HG02970 (cell line): ENCODE results near the gene MXRA8.
"Not testable (repeated sequence)": the region's sequence is repeated elsewhere in the genome, so short reads cannot be mapped to it uniquely, and the experiment has no call there.

Source experiments
- ATAC-seq: cut with Tn5 transposase; IDR thresholded peaks from one replicate; pipeline ENCODE4 v1.9.1; 2021; ENCODE audit warnings: mild to moderate bottlenecking, moderate library complexity, moderate number of reproducible peaks; ENCODE audit not compliant: unreplicated experiment, low FRiP score

Gene MXRA8

GRCh38 chr1:1370771-1371300, 12.5 kb upstream of the MXRA8 start:
- ATAC-seq, result no peak

DNA sequence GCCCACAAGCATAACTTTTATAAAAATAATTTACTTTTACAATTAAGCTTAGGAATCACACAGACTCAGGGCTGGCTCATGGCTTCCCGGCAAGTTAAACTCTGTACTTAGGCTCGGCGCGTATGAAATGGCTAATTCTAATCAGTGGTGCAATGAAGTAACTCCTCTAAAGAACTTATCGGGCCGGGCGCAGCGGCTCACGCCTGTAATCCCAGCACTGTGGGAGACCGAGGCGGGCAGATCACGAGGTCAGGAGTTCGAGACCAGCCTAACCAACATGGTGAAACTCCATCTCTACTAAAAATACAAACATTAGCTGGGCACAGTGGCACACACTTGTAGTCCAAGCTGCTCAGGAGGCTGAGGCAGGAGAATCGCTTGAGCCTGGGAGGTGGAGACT, 11.7 kb upstream of the MXRA8 start:
- not testable (repeated sequence) for ATAC-seq

GRCh38 chr1:1367315-1367714, 9.0 kb upstream of the MXRA8 start:
- no peak for ATAC-seq

DNA sequence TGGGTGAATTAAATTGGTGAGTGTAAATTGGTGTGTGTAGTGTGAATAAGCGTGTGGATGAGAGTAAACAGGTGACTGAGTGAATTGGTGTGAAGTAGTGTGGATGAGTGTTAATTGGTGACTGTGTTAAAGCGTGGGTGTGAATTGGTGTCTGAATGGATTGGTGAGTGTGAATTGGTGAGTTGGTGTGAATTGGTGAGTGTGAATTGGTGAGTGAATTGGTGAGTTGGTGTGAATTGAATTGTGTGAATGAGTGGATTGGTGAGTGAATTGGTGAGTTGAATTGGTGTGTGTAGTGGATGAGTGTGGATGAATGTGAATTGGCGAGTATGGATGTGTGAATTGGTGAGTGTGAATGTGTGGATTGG, 8.3 kb upstream of the MXRA8 start:
- ATAC-seq, result no peak

DNA sequence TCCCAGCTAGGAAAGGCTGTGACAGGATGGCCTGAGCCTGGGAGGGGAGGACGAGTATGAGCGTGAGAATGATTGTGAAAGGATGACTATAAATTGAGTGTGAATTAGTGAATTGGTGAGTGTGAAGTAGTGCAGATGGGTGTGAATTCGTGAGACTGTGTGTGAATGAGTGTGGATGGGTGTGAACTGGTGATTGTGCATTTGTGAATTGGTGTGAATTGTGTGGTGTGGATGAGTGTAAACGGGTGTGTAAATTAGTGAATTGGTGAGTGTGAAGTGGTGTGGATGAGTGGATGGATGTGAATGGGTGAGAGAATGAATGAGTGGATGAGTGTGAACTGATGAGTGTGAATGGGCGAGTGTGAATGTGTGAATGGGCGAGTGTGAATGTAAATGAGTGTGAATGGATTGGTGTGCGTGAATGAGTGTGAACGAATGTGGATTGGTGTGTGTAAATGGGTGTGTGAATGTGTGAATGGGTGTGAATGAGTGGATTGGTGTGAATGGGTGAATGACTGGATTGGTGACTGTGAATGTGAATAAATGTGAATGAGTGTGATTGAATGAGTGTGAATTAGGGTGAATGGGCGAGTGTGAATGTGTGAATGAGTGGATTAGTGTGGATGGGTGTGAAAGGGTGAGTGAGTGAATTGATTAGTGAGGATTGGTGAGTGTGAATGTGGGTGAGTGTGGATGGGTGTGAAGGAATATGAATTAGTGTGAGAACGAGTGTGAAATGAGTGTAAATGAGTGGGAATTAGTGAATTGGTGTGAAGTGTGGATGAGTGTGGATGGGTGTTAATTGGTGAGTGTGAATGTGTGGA, 7.7 kb upstream of the MXRA8 start:
- no peak for ATAC-seq

GRCh38 chr1:1364266-1364665, 5.9 kb upstream of the MXRA8 start:
- no peak for ATAC-seq

DNA sequence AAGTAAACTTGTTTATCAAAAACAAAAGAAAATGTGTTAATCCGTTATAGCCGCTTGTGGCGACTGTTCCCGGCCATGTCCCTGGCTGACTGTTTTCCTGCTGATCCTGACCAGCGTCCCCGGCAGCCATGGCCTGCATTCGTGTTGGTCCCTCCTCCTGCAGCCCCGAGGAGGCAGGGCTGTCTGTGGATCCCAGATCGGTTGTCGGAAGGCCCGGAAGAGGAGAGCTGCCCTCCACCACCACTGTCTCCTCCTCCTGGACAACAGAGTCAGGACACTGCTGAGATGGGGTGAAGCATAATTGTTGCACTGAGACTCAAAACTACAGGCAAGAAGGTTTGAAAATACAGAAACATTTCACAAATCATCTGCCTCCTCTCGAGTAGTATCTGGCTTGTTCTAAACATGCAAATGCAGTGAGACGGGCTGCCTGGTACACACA, 3.6 kb upstream of the MXRA8 start:
- ATAC-seq, result no peak

DNA sequence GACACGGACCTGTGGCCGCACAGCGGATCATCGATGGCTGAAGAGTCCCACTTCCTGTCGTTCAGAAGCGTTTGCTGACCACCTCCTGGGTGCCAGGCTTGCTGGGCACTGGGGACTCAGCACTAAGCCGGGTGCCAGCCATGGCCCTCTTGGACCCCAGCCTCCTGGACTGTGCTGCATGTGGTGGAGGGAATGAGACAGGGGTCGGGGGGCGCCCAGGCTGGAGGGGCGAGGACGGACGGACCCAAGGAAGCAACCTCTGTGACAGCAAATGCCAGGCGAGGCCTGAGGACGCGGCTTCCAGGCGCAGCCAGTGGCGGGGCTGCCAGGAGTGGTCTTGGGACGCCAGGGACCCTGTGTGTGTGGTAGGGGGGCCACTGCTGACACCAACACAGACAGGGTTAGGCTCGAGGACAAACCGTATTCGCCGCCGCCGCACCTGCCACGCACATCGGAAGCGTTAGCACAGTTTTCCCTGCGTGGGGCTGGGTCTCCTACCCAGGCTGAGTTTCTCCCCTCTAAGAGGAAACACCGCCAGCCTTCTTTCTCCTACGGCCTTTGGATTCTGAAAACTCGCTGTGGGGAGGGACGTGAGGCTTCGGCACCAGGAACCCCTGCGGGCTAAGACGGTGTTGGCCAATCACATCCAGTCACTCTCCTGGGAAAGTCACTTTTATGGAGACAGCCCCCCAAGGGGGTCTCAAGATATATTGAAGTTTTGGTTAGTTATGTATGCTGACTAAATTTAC, 3.1 kb upstream of the MXRA8 start:
- ATAC-seq, result no peak

DNA sequence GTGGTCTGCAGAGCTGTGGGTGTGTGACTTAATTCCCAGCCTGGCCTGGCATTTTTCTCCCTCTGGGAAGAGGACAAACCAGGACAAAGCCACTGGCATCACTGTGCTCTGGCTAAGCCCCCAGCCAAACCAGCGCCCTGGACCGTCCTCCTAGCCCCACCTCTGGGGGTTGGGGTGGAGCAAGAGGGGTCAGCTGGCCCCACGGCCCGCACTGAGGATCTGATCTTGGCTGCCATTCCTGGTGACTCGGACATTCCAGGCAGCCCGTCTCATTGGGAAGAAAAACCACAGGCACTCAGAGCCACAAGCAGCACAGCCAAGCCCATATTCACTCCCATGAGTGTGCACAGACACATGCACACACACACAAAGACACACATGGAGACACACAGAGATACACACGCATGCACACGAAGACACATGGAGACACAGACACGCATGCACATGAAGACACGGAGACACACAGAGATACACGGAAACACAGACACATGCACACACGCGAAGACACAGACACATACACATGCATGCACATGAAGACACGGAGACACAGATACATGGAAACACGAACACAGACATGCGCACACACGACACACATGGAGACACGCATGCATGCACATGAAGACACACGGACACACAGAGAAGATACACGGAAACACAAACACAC, 2.3 kb upstream of the MXRA8 start:
- no peak for ATAC-seq

GRCh38 chr1:1359664-1360468, 1.5 kb upstream of the MXRA8 start:
- ATAC-seq, result no peak

- no peak for ATAC-seq
These were observed 931 bp upstream of the MXRA8 start for GRCh38 chr1:1359308-1359663.

- no peak for ATAC-seq
These were observed 403 bp downstream of the MXRA8 start for GRCh38 chr1:1357871-1358432.

GRCh38 chr1:1356796-1357401, 1.5 kb downstream of the MXRA8 start:
- no peak for ATAC-seq

- ATAC-seq, result no peak
These were observed 2.1 kb downstream of the MXRA8 start for GRCh38 chr1:1356166-1356795.

DNA sequence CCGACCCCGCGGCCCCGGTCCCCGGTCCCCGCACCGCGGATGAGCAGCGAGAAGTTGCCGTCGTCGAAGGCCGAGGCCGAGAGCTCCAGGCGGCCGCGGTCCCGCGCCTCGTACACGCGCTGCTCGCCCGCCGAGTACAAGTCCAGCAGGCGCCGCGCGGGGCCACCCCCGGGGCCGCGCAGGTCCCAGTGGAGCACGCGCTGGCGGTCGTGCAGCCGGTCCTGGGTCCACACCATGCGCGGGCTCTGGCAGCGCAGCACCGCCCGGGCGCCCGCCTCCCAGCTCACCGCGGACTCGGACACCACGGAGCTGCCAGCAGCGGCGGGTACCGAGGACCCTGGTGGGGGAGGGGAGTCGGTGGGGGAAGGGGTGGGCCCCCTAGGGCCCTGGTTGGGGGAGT, 2.9 kb downstream of the MXRA8 start:
- no peak for ATAC-seq

DNA sequence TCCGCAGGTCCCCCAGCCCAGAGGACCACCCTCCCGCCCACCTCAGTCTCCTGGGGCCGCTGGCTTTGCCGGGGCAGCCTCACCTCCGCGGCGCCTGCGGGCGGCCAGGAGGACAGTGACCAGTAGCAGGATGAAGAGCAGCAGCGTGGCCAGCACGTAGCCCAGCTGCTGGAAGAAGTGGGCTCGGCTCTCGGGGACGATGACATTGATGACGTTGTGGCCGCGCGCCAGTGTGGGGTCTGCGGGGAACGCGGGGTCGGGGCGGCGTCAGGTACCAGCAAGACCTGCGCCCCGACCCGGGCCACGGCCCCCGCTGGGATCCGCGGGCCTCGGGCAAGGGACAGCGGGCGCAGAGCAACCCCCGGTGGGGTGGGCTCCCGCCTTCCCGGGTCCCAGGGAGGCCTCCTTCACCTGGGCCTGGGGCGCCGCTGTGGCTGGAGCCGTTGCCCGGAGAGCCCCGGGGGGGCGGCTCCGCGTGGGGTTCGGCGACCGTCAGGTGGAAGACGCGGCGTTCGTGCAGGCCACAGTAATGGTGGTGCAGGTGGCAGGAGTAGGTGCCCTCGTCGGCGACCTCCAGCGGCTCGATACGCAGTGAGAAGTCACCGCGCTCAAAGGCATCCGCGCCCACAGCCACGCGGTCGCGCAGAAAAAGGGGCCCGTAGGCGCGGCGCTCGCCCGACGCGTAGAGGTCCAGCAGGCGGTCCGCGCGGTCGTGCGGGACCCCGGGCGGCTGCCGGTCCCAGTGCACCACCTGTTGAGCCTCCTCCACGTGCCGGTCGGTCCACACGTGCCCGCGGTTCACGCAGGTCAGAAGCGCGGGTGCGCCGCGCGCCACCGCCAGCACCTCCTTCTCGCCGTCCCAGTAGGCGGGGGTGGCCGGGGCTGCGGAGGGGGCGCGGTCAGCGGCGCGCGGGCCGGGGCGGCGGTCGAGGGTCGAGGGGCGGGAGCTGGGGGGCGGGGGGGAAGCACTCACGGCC, 3.8 kb downstream of the MXRA8 start:
- no peak for ATAC-seq

DNA sequence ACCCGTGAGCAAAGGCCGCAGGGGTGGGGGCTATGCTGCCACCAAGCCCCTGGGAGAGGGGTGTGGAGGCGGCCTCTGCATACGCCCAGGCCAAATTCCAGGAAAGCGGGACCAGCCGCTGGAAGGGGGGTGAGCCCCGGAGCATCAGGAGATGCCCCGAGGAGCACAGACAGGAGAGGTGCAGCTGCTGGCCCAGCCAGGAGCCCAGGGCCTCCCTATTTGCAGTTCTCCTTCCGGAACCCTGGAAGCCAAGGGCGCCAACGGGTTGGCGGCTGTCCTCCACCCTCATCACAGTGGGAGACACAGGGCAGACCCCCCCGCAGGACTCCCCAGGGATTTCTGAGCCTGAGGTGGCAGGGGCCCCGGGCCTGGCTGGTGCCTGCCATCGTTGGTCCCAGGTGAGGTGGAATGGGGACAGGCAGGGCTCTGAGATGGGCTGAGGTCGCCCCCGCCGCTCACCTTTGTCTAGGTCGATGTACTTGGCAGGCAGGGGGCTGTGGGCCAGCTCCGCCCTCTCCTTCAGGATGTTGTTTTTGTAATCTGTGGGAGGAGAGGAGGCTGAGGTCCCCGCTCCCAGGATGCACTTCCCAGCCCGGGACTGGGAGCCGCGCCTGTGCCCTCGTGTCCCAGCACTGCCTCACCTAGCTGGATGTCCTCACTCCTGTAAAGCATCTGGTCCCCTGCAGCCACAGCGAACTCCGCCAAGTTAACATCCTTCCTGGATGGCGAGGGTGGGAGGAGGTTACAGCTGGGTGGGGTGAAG, 4.8 kb downstream of the MXRA8 start:
- no peak for ATAC-seq
